Rectal smooth muscle tissue (tissue), 1 donor: Measurements from ENCODE around the gene ASCC3.

Experiments
- H3K27ac ChIP-seq: one replicate; pipeline ENCODE4 v1.7.0; 2013; ENCODE audit warnings: low read depth, low read length, inconsistent platforms
- H3K27me3 ChIP-seq: one replicate; pipeline ENCODE4 v1.7.0; 2013; ENCODE audit warnings: low read length; ENCODE audit not compliant: control insufficient read depth, insufficient read depth
- H3K36me3 ChIP-seq: one replicate; pipeline ENCODE4 v1.7.0; 2013; ENCODE audit warnings: low read length; ENCODE audit not compliant: control insufficient read depth, insufficient read depth
- H3K4me1 ChIP-seq: one replicate; pipeline ENCODE4 v1.7.0; 2013; ENCODE audit warnings: low read length; ENCODE audit not compliant: control insufficient read depth, insufficient read depth
- H3K4me3 ChIP-seq: one replicate; pipeline ENCODE4 v1.7.0; 2013; ENCODE audit warnings: low read length
- H3K9ac ChIP-seq: one replicate; pipeline ENCODE4 v1.7.0; 2013; ENCODE audit warnings: low read length

Gene ASCC3

GRCh38 chr6:100618351-100618671 is 262.8 kb downstream of the ASCC3 start:
- Histone ChIP-seq H3K36me3 (no peaks in the 10 kb centered on the region), H3K4me3 (no peak overlapping the region), H3K4me1 (no peaks in the 10 kb centered on the region), H3K27ac (no peak overlapping the region), H3K9ac (no peak overlapping the region), H3K27me3 (no peaks in the 10 kb centered on the region)

GRCh38 chr6:100617633-100618350 is 263.3 kb downstream of the ASCC3 start:
- Histone ChIP-seq H3K4me3 (no peak overlapping the region), H3K27me3 (no peaks in the 10 kb centered on the region), H3K9ac (no peak overlapping the region), H3K27ac (no peak overlapping the region), H3K36me3 (no peaks in the 10 kb centered on the region), H3K4me1 (no peaks in the 10 kb centered on the region)

GRCh38 chr6:100614933-100615332 is 266.2 kb downstream of the ASCC3 start:
- no peak overlapping the region for H3K9ac ChIP-seq
- H3K27me3 ChIP-seq, result no peaks in the 10 kb centered on the region
- H3K27ac ChIP-seq, result no peak overlapping the region
- no peaks in the 10 kb centered on the region for H3K36me3 ChIP-seq
- H3K4me3 ChIP-seq, result no peak overlapping the region
- H3K4me1 ChIP-seq, result no peaks in the 10 kb centered on the region

- Histone ChIP-seq H3K9ac (no peak overlapping the region), H3K4me3 (no peak overlapping the region), H3K27me3 (no peaks in the 10 kb centered on the region), H3K36me3 (no peaks in the 10 kb centered on the region), H3K27ac (no peak overlapping the region), H3K4me1 (no peaks in the 10 kb centered on the region)
These were observed 266.7 kb downstream of the ASCC3 start for GRCh38 chr6:100614386-100614785.

- Histone ChIP-seq H3K27ac (no peak overlapping the region), H3K36me3 (no peaks in the 10 kb centered on the region), H3K4me1 (no peaks in the 10 kb centered on the region), H3K4me3 (no peak overlapping the region), H3K9ac (no peak overlapping the region), H3K27me3 (no peaks in the 10 kb centered on the region)
These were observed 267.5 kb downstream of the ASCC3 start for GRCh38 chr6:100613656-100614055.

GRCh38 chr6:100612094-100612493 is 269.0 kb downstream of the ASCC3 start:
- no peak overlapping the region for H3K4me3 ChIP-seq
- no peak overlapping the region for H3K27ac ChIP-seq
- H3K9ac ChIP-seq, result no peak overlapping the region
- no peaks in the 10 kb centered on the region for H3K4me1 ChIP-seq
- H3K36me3 ChIP-seq, result no peaks in the 10 kb centered on the region
- H3K27me3 ChIP-seq, result no peaks in the 10 kb centered on the region

- Histone ChIP-seq H3K4me3 (no peak overlapping the region), H3K27me3 (no peaks in the 10 kb centered on the region), H3K4me1 (no peaks in the 10 kb centered on the region)
These were observed 281.9 kb downstream of the ASCC3 start for GRCh38 chr6:100599088-100599770.

GRCh38 chr6:100595456-100595855 is 285.7 kb downstream of the ASCC3 start:
- no peak overlapping the region for H3K4me3 ChIP-seq
- H3K9ac ChIP-seq, result no peak overlapping the region
- H3K36me3 ChIP-seq, result no peaks in the 10 kb centered on the region
- H3K4me1 ChIP-seq, result no peaks in the 10 kb centered on the region
- H3K27ac ChIP-seq, result no peak overlapping the region
- no peaks in the 10 kb centered on the region for H3K27me3 ChIP-seq

More at GRCh38 chr6:100599088-100599770, 281.9 kb downstream of the ASCC3 start:
- Histone ChIP-seq H3K27ac (no peak overlapping the region), H3K9ac (no peak overlapping the region), H3K36me3 (no peaks in the 10 kb centered on the region)

- no peak overlapping the region for H3K27ac ChIP-seq
- H3K36me3 ChIP-seq, result no peaks in the 10 kb centered on the region
- no peak overlapping the region for H3K9ac ChIP-seq
- H3K27me3 ChIP-seq, result no peaks in the 10 kb centered on the region
- H3K4me3 ChIP-seq, result no peak overlapping the region
- no peaks in the 10 kb centered on the region for H3K4me1 ChIP-seq
These were observed 287.6 kb downstream of the ASCC3 start for GRCh38 chr6:100593522-100593921.

GRCh38 chr6:100592929-100593328 is 288.2 kb downstream of the ASCC3 start:
- H3K27me3 ChIP-seq, result no peaks in the 10 kb centered on the region
- H3K4me1 ChIP-seq, result no peaks in the 10 kb centered on the region
- no peak overlapping the region for H3K9ac ChIP-seq
- no peak overlapping the region for H3K27ac ChIP-seq
- no peaks in the 10 kb centered on the region for H3K36me3 ChIP-seq
- no peak overlapping the region for H3K4me3 ChIP-seq

GRCh38 chr6:100577425-100577824 is 303.7 kb downstream of the ASCC3 start:
- Histone ChIP-seq H3K9ac (no peak overlapping the region), H3K36me3 (no peaks in the 10 kb centered on the region), H3K4me3 (no peak overlapping the region), H3K4me1 (no peaks in the 10 kb centered on the region), H3K27me3 (no peaks in the 10 kb centered on the region), H3K27ac (no peak overlapping the region)

- H3K27me3 ChIP-seq, result no peaks in the 10 kb centered on the region
- no peaks in the 10 kb centered on the region for H3K36me3 ChIP-seq
- no peak overlapping the region for H3K9ac ChIP-seq
These were observed 305.2 kb downstream of the ASCC3 start for GRCh38 chr6:100575921-100576320.

GRCh38 chr6:100574836-100575235 is 306.3 kb downstream of the ASCC3 start:
- Histone ChIP-seq H3K36me3 (no peaks in the 10 kb centered on the region), H3K4me3 (no peak overlapping the region), H3K27ac (no peak overlapping the region), H3K9ac (no peak overlapping the region), H3K4me1 (no peaks in the 10 kb centered on the region), H3K27me3 (no peaks in the 10 kb centered on the region)

More at GRCh38 chr6:100575921-100576320, 305.2 kb downstream of the ASCC3 start:
- Histone ChIP-seq H3K4me3 (no peak overlapping the region), H3K4me1 (no peaks in the 10 kb centered on the region), H3K27ac (no peak overlapping the region)
